ENCODE data around the gene SEC14L6.

Gene SEC14L6

DNA sequence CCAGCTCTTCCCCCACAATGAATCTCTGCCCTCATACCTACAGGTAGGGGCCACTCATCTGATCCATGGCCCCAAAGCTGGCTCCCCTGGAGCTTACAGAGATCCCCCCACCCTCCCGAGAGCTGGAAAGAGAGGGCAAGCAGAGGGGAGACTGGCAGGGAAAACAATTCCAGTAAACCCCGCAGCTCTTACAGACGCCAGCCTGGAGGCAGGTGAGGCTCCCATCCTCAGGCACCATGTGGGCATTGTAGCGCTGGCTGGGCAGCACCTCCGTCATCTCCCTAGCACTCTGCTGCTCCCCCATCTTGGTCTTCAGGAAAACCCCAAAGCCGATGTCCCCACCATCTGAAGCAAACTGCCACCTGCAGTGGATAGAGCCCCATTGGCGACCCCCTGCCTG is 55.2 kb downstream of the SEC14L6 start:
- DNase-seq = no peak

GRCh38 chr22:30490399-30490798 is 56.1 kb downstream of the SEC14L6 start:
- no peak for DNase-seq

DNA sequence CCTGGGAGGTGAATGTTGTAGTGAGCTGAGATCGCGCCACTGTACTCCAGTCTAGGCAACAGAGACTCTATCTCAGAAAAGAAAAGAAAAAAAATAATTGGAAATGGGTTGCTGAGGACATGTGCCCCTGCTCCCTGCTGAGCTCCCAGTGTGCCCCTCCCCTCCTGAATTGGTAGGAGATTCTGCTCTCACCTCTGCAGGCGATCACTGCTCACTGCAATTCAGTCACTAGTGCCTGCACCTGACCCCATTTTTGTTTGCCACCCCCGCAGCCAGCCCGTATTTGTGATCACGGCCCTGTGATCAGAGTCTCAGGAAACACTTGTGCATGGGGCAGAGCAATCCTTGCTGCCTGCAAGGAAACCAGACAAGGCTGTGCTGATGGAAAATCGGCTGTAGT is 58.4 kb downstream of the SEC14L6 start:
- no peak for DNase-seq

- no peak for DNase-seq
Measured at GRCh38 chr22:30486661-30487115, 59.9 kb downstream of the SEC14L6 start.

DNA sequence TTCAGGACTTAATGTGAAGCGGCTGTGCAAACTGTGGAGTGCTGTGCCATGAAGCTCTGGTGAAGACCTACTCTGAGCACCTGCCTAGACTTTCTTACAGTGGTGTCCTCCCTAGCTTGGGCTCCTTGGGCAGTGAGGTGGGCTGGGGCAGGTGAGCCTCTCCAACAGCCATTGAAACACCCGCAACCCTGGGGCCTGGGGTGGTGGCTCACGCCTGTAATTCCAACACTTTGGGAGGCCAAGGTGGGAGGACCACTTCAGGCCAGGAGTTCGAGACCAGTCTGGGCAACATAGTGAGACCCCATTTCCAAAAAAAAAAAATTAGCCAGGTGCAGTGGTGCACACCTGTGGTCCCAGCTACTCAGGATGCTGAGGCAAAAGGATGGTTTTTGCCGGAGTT is 60.4 kb downstream of the SEC14L6 start:
- DNase-seq = no peak

DNA sequence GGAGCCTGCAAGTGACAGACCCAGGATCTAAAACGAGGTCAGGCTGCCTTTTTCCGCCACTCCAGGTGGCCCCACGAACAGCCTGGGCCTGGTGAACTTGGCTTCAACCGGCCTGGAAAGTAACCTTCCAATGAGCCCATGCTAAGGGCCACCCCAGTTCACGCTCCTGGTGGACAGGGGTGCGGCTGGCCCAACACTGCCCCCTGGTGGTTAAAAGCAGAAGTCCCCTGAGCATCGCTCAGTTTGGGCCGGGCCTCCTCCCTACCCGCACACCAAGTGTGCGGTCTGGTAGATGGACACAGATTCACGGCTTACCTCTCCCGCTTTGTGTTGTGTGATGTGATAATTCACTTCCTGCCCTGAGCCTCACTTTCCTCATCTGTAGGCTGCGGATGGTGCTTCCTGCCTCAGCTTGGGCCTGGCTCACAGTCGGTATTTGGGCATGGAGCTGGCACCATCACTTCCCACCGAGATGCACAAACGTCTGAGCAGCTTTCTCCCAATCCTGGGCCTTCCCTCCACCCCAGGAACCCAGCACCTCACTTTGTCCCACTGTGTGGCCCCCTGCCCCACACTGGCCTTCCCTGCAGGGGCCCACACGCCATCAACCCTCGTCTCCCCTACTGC is 61.1 kb downstream of the SEC14L6 start:
- peak; percentile 86 for DNase-seq

DNA sequence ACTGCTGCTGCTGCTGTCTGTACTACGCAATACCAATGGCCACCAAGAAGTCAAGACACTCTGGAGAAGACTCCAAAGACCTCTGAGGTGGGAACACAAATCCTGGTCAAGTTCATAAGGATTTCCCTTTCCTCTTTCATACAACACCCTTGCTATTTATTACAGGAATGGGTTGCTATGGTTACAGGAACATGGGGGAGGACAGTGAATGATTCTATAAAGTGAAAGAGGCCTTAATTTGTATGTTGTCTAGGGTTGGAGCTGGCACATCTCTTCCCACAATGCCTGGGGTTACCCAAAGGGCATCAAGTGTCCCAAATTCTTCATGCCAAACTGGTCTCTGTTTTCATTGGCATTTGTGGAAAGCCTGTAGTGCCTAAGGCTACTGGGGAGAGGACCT is 63.4 kb downstream of the SEC14L6 start:
- DNase-seq = no peak

DNA sequence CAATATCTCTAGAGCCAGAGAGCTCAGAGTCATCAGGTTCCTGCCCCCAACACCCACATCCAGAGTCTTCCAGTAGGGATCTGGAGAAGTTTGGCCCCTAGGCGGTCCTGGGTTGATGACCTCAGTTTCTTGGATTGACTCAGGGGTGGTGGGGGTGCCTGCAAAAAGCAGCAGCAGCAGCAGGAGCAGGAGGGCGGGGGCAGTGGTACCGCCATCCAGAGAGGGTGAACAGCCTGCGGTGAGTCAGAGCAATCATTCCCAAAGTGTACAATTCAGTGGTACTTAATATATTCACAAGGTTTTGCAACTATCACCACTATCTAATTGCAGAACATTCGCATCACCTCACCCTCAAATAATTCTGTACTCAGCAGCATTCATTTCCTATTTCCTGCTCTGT is 64.8 kb downstream of the SEC14L6 start:
- DNase-seq = no peak

GRCh38 chr22:30479981-30480380 is 66.6 kb downstream of the SEC14L6 start:
- DNase-seq = no peak

- DNase-seq = no peak
Measured at GRCh38 chr22:30474683-30475424, 71.7 kb downstream of the SEC14L6 start.

DNA sequence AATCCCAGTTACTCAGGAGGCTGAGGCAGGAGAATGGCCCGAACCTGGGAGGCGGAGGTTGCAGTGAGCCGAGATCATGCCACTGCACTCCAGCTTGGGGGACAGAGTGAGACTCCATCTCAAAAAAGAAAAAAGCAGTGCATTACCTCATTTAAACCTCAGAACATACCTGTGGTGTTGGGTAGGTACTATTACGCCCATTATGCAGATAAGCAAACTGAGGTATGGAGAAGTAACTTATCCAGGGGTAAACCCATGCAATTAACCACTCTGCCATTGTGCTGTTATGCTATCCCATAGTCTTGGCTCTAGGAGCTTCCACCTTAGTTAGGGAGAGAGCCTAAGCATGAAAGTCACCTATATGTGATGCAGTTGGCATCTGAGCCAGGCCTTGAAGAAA is 72.4 kb downstream of the SEC14L6 start:
- no peak for DNase-seq

DNA sequence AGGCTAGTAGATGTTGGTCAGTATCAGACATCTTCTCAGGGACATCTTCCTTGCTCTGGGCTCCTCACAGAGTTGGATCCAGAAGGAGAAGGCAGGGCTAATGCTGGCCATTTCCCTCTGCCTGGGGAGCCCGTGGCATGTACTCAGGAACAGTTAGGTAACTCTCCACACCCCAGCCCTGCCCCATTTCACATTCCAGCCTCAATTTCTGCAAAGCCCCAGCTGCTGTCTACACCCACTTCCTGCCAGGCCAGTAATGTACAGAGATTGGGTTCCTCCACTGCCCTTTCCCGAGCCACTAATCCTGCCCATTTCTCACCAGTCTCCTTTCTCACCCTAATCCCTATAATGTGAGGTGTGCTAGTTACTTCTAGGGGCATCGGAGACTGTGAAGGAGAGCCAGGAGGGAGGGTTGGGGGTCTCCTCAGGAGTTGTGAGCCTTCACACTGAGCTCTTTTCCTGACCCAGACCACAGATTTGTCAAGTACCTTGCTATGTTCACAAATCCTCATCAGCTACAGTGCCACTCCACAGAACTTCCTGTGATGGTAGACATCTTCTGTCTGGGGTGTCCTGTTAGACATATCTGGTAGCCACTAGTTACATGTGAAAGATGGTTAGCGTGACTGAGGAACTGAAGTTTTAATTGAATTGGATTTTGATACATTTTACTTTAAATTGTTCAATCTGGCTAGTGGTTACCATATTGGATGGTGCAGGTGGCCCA is 73.4 kb downstream of the SEC14L6 start:
- DNase-seq = no peak

All from retina (tissue), 1 donor.